Measurements from ENCODE around the gene TFG.

GRCh38 chr3:100700708-100701107, 8.6 kb upstream of the TFG start:
- TF ChIP-seq CTCF (IDR thresholded peaks at IDR 0.05; ENCODE audit: insufficient read depth, low read length) (no peak), GABPA (IDR thresholded peaks at IDR 0.05; ENCODE audit: low read depth) (no peak), POLR2AphosphoS5 (IDR thresholded peaks at IDR 0.05; ENCODE audit: low read depth) (no peak), REST (IDR thresholded peaks at IDR 0.05; ENCODE audit: insufficient replicate concordance, low read depth) (no peak)
